ENCODE results near the gene TJP1.
A peak's percentile ranks its signal among the peaks of the same experiment; 100 is the strongest.
"Not testable (repeated sequence)": the region's sequence is repeated elsewhere in the genome, so short reads cannot be mapped to it uniquely, and the experiment has no call there.

The TJP1 gene

GRCh38 chr15:29817455-29817854 is 4.8 kb downstream of the TJP1 start:
- ATAC-seq: not testable (repeated sequence)
- peak; percentile 78 for TF ChIP-seq ZNF8 (CRISPR knock-in tag; IDR thresholded peaks at IDR 0.05)

GRCh38 chr15:29815000-29815710 is 7.1 kb downstream of the TJP1 start:
- ATAC-seq: peak; percentile 84
- TF ChIP-seq ARNTL (CRISPR knock-in tag; IDR thresholded peaks at IDR 0.05; ENCODE audit: borderline replicate concordance, low read depth): no peak
- TF ChIP-seq SNAI2 (CRISPR knock-in tag; IDR thresholded peaks at IDR 0.05): no peak
- no peak for TF ChIP-seq ZFP30 (CRISPR knock-in tag; IDR thresholded peaks at IDR 0.05)
- no peak for TF ChIP-seq ZNF8 (CRISPR knock-in tag; IDR thresholded peaks at IDR 0.05)
- no peak for TF ChIP-seq ZNF70 (CRISPR knock-in tag; IDR thresholded peaks at IDR 0.05)
- no peak for TF ChIP-seq CSDC2 (CRISPR knock-in tag; IDR thresholded peaks at IDR 0.05)
- no peak for TF ChIP-seq ESRRG (CRISPR knock-in tag; IDR thresholded peaks at IDR 0.05)
- TF ChIP-seq CSRNP3 (CRISPR knock-in tag; IDR thresholded peaks at IDR 0.05): no peak
- TF ChIP-seq TCF4 (CRISPR knock-in tag; IDR thresholded peaks at IDR 0.05; ENCODE audit: borderline replicate concordance): no peak
- no peak for TF ChIP-seq CREB5 (CRISPR knock-in tag; IDR thresholded peaks at IDR 0.05; ENCODE audit: low read depth)
- TF ChIP-seq ZFP3 (CRISPR knock-in tag; IDR thresholded peaks at IDR 0.05): no peak
- no peak for TF ChIP-seq BACH2 (CRISPR knock-in tag; IDR thresholded peaks at IDR 0.05; ENCODE audit: borderline replicate concordance)
- TF ChIP-seq ZNF565 (CRISPR knock-in tag; conservative IDR thresholded peaks at IDR 0.05; ENCODE audit: low read depth): no peak
- TF ChIP-seq PATZ1 (CRISPR knock-in tag; IDR thresholded peaks at IDR 0.05; ENCODE audit: borderline replicate concordance): no peak
- no peak for TF ChIP-seq RARB (CRISPR knock-in tag; IDR thresholded peaks at IDR 0.05)
- no peak for TF ChIP-seq OSR1 (CRISPR knock-in tag; IDR thresholded peaks at IDR 0.05)
- no peak for TF ChIP-seq GLIS3 (CRISPR knock-in tag; IDR thresholded peaks at IDR 0.05)
- no peak for TF ChIP-seq POU6F1 (CRISPR knock-in tag; IDR thresholded peaks at IDR 0.05; ENCODE audit: borderline replicate concordance, low read depth)
- TF ChIP-seq TOX (CRISPR knock-in tag; IDR thresholded peaks at IDR 0.05; ENCODE audit: borderline replicate concordance): no peak
- TF ChIP-seq ISL1 (CRISPR knock-in tag; IDR thresholded peaks at IDR 0.05): no peak

- ATAC-seq: no peak
- no peak for TF ChIP-seq BACH2 (CRISPR knock-in tag; IDR thresholded peaks at IDR 0.05; ENCODE audit: borderline replicate concordance)
- no peak for TF ChIP-seq TOX (CRISPR knock-in tag; IDR thresholded peaks at IDR 0.05; ENCODE audit: borderline replicate concordance)
- no peak for TF ChIP-seq PATZ1 (CRISPR knock-in tag; IDR thresholded peaks at IDR 0.05; ENCODE audit: borderline replicate concordance)
- TF ChIP-seq ARNTL (CRISPR knock-in tag; IDR thresholded peaks at IDR 0.05; ENCODE audit: borderline replicate concordance, low read depth): no peak
- TF ChIP-seq TCF4 (CRISPR knock-in tag; IDR thresholded peaks at IDR 0.05; ENCODE audit: borderline replicate concordance): no peak
- no peak for TF ChIP-seq POU6F1 (CRISPR knock-in tag; IDR thresholded peaks at IDR 0.05; ENCODE audit: borderline replicate concordance, low read depth)
- no peak for TF ChIP-seq ZNF8 (CRISPR knock-in tag; IDR thresholded peaks at IDR 0.05)
- TF ChIP-seq PPARA (CRISPR knock-in tag; IDR thresholded peaks at IDR 0.05; ENCODE audit: borderline replicate concordance): no peak
- no peak for TF ChIP-seq ZC3H10 (CRISPR knock-in tag; IDR thresholded peaks at IDR 0.05)
- no peak for TF ChIP-seq SNAI2 (CRISPR knock-in tag; IDR thresholded peaks at IDR 0.05)
- no peak for TF ChIP-seq CSRNP3 (CRISPR knock-in tag; IDR thresholded peaks at IDR 0.05)
- no peak for TF ChIP-seq TSHZ2 (CRISPR knock-in tag; IDR thresholded peaks at IDR 0.05)
These were observed 9.3 kb downstream of the TJP1 start for GRCh38 chr15:29813009-29813408.
